Measurements from ENCODE around the gene GNLY.

DNA sequence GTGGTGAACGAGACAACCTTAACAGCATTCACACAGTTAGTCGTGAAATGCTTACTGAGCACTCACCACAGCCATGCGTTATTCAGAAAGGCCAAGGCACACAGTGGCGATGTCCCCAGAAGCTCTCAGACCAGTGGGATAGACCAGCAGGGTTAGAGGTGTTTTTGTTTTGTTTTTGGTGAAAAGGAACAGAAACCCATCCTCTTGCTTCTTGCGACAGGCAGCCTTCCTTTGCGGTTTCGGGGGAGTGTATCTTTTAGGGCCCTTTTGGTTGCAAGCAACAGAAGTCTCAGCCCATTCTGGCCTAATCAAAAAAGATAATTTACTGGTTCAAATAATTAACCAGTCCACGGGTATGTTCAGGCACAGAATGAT, 4.7 kb downstream of the GNLY start:
- TF ChIP-seq, protein P1, sequence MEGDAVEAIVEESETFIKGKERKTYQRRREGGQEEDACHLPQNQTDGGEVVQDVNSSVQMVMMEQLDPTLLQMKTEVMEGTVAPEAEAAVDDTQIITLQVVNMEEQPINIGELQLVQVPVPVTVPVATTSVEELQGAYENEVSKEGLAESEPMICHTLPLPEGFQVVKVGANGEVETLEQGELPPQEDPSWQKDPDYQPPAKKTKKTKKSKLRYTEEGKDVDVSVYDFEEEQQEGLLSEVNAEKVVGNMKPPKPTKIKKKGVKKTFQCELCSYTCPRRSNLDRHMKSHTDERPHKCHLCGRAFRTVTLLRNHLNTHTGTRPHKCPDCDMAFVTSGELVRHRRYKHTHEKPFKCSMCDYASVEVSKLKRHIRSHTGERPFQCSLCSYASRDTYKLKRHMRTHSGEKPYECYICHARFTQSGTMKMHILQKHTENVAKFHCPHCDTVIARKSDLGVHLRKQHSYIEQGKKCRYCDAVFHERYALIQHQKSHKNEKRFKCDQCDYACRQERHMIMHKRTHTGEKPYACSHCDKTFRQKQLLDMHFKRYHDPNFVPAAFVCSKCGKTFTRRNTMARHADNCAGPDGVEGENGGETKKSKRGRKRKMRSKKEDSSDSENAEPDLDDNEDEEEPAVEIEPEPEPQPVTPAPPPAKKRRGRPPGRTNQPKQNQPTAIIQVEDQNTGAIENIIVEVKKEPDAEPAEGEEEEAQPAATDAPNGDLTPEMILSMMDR (IDR thresholded peaks at IDR 0.05) = no peak
- no peak for TF ChIP-seq POLR2A (IDR thresholded peaks at IDR 0.05)

Measured in Peyer's patch (tissue), 4 donors.